Measurements from ENCODE around the gene CDIP1.

- TF ChIP-seq CTCF (conservative IDR thresholded peaks at IDR 0.05; ENCODE audit: low read length) (no peak), EZH2phosphoT487 (IDR thresholded peaks at IDR 0.05; ENCODE audit: borderline replicate concordance, low read depth, low read length) (no peak)
Measured at GRCh38 chr16:4460936-4461249, 77.7 kb downstream of the CDIP1 start.

All from OCI-LY7 (cell line).